HepG2 (cell line): ENCODE measurements around the gene NTMT1. TPM values are rescaled to one million over a fixed set of nuclear protein-coding genes. Genes with fewer than 3 reads are reported as not detected.

Source experiments
- BCL6 ChIP-seq: IDR thresholded peaks from 2 replicates; pipeline ENCODE4 v1.6.1; 2016; ENCODE audit warnings: missing genetic modification reagents, missing compliant biosample characterization
- GFI1 ChIP-seq: sonication (generic); formaldehyde crosslinking; IDR thresholded peaks from 2 replicates; pipeline ENCODE4 v1.5.0; 2020; ENCODE audit warnings: missing genetic modification reagents, mild to moderate bottlenecking, borderline replicate concordance
- NFKBIZ ChIP-seq: IDR thresholded peaks from 2 replicates; pipeline ENCODE4 v1.6.1; 2018; ENCODE audit warnings: missing genetic modification reagents, missing compliant biosample characterization
- NR2F6 ChIP-seq, 2 experiments: IDR thresholded peaks; 2 replicates each; pipeline ENCODE4 v1.6.1; 2016; ENCODE audit warnings: antibody characterized with exemption in 1 of 2, mild to moderate bottlenecking in 1 of 2
- POLR2A ChIP-seq, 2 experiments: IDR thresholded peaks; 2 replicates each; pipeline ENCODE4 v1.6.1; 2011; ENCODE audit warnings: low read depth in 2 of 2, low read length in 2 of 2, mild to moderate bottlenecking in 1 of 2, moderate library complexity in 1 of 2; ENCODE audit not compliant: insufficient read depth in 1 of 2
- SOX6 ChIP-seq, 2 experiments: fragments of 450-650 bp in 1 of 2; sonication (generic) in 1 of 2; formaldehyde crosslinking in 1 of 2; IDR thresholded peaks; 2 replicates each; pipeline versions ENCODE4 v1.4.0 to v1.6.1; 2017 to 2020; ENCODE audit warnings: antibody characterized with exemption in 1 of 2, mild to moderate bottlenecking in 1 of 2, missing genetic modification reagents in 1 of 2
- TOPORS ChIP-seq: sonication (generic); formaldehyde crosslinking; IDR thresholded peaks from 2 replicates; pipeline ENCODE4 v1.8.0; 2023; ENCODE audit warnings: mild to moderate bottlenecking, missing genetic modification reagents
- ZNF326 ChIP-seq: sonication (generic); formaldehyde crosslinking; IDR thresholded peaks from 2 replicates; pipeline ENCODE4 v1.4.0; 2020; ENCODE audit warnings: missing genetic modification reagents, borderline replicate concordance
- ZNF556 ChIP-seq: sonication (generic); formaldehyde crosslinking; IDR thresholded peaks from 2 replicates; pipeline ENCODE4 v1.4.0; 2020; ENCODE audit warnings: mild to moderate bottlenecking, missing genetic modification reagents, borderline replicate concordance
- ZNF605 ChIP-seq: sonication (generic); formaldehyde crosslinking; IDR thresholded peaks from 2 replicates; pipeline ENCODE4 v1.8.0; 2022; ENCODE audit warnings: mild to moderate bottlenecking, missing genetic modification reagents
- ZNF607 ChIP-seq: sonication (generic); formaldehyde crosslinking; IDR thresholded peaks from 2 replicates; pipeline ENCODE4 v1.5.1; 2020; ENCODE audit warnings: missing genetic modification reagents, mild to moderate bottlenecking, borderline replicate concordance
- ZNF703 ChIP-seq: sonication (generic); formaldehyde crosslinking; IDR thresholded peaks from 2 replicates; pipeline ENCODE4 v1.5.1; 2020; ENCODE audit warnings: missing genetic modification reagents, mild to moderate bottlenecking, moderate library complexity, borderline replicate concordance
- ZSCAN20 ChIP-seq: sonication (generic); formaldehyde crosslinking; IDR thresholded peaks from 2 replicates; pipeline ENCODE4 v1.4.0; 2020; ENCODE audit warnings: missing genetic modification reagents, mild to moderate bottlenecking, borderline replicate concordance
- polyA plus RNA-seq, 8 experiments: library from polyadenylated mRNA; depleted of rRNA in 3 of 8; stranded (reverse) in 7 of 8; unstranded in 1 of 8; fragments of >200 nt; fragmentation: Illumina TruSeq in 4 of 8; extraction: Trizol in 4 of 8; gene quantifications; 2 replicates each; pipeline versions ENCODE4 v1.2.1 to v1.2.3, GENCODE V29; 2011 to 2016; ENCODE audit warnings: low read depth in 4 of 8, missing spikeins in 1 of 8, mixed read lengths in 1 of 8; ENCODE audit not compliant: insufficient read depth in 1 of 8
- total RNA-seq, 5 experiments: library from RNA; depleted of rRNA; stranded (reverse); fragments of >200 nt; fragmentation: Illumina TruSeq; extraction: Trizol; gene quantifications; 2 replicates each; pipeline ENCODE4 v1.2.3, GENCODE V29; 2016; ENCODE audit warnings: low read depth in 1 of 5
- TF ChIP-seq, protein P1 (sequence below): sonication (generic); formaldehyde crosslinking; IDR thresholded peaks from 2 replicates; pipeline ENCODE4 v1.5.1; 2020; ENCODE audit warnings: mild to moderate bottlenecking, missing genetic modification reagents, borderline replicate concordance
- TF ChIP-seq, protein P2 (sequence below): IDR thresholded peaks from 2 replicates; pipeline ENCODE4 v1.4.0; 2020; ENCODE audit warnings: mild to moderate bottlenecking, missing genetic modification reagents
- TF ChIP-seq, protein P3 (sequence below): IDR thresholded peaks from 2 replicates; pipeline ENCODE4 v1.6.1; 2016; ENCODE audit warnings: low read depth

Gene NTMT1
- total and polyA plus RNA-seq, 2 of the 13 experiments (the other 11 are each of a cell fraction or from before 2014, with no cell fraction given) = 49.1 to 53.8 TPM

DNA sequence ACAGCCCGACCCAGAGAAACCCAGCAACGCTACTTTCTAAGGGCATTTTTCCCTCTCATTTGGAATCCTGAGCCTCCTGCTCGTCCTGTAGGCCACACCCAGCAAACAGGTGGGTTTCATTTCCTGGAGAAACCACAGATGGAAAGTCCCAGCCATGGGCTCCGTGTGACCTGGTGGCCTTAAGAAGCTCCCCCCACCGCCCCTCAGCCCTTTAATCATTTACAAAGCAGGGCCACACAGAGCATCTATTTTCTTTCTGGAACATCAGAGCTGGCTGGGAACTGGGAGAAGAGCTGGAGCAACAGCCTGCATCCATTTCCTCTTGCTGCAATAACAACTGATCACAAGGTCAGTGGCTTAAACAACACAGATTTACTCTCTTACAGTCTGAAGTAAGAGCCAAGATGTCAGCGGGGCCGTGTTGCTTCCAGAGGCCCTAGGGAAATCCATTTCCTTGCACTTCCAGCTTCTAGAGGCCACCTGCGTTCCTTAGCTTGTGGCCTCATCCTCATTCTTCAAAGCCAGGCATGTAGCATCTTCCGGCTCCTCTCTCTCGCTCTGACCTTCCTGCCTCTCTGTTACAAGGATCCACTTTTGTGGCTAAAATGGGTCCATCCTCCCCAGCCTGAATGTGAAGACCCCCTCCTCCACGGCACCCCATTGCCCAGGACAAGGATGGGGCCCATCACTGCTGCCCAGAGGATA is 45.6 kb upstream of the NTMT1 start (continued):
- TF ChIP-seq, protein P1, sequence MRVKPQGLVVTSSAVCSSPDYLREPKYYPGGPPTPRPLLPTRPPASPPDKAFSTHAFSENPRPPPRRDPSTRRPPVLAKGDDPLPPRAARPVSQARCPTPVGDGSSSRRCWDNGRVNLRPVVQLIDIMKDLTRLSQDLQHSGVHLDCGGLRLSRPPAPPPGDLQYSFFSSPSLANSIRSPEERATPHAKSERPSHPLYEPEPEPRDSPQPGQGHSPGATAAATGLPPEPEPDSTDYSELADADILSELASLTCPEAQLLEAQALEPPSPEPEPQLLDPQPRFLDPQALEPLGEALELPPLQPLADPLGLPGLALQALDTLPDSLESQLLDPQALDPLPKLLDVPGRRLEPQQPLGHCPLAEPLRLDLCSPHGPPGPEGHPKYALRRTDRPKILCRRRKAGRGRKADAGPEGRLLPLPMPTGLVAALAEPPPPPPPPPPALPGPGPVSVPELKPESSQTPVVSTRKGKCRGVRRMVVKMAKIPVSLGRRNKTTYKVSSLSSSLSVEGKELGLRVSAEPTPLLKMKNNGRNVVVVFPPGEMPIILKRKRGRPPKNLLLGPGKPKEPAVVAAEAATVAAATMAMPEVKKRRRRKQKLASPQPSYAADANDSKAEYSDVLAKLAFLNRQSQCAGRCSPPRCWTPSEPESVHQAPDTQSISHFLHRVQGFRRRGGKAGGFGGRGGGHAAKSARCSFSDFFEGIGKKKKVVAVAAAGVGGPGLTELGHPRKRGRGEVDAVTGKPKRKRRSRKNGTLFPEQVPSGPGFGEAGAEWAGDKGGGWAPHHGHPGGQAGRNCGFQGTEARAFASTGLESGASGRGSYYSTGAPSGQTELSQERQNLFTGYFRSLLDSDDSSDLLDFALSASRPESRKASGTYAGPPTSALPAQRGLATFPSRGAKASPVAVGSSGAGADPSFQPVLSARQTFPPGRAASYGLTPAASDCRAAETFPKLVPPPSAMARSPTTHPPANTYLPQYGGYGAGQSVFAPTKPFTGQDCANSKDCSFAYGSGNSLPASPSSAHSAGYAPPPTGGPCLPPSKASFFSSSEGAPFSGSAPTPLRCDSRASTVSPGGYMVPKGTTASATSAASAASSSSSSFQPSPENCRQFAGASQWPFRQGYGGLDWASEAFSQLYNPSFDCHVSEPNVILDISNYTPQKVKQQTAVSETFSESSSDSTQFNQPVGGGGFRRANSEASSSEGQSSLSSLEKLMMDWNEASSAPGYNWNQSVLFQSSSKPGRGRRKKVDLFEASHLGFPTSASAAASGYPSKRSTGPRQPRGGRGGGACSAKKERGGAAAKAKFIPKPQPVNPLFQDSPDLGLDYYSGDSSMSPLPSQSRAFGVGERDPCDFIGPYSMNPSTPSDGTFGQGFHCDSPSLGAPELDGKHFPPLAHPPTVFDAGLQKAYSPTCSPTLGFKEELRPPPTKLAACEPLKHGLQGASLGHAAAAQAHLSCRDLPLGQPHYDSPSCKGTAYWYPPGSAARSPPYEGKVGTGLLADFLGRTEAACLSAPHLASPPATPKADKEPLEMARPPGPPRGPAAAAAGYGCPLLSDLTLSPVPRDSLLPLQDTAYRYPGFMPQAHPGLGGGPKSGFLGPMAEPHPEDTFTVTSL (CRISPR knock-in tag) = peak; percentile 31; the same call in 1 of the 2 replicates
- peak; percentile 73; the same call in 1 of the 2 replicates for TF ChIP-seq NR2F6 (IDR thresholded peaks at IDR 0.05)
- TF ChIP-seq NR2F6 (CRISPR knock-in tag; IDR thresholded peaks at IDR 0.05) = peak; percentile 76; the same call in 1 of the 2 replicates
- TF ChIP-seq ZNF607 (CRISPR knock-in tag) = peak; percentile 20; the same call in 1 of the 2 replicates
- no peak for TF ChIP-seq ZNF326 (CRISPR knock-in tag)
- TF ChIP-seq, protein P2, sequence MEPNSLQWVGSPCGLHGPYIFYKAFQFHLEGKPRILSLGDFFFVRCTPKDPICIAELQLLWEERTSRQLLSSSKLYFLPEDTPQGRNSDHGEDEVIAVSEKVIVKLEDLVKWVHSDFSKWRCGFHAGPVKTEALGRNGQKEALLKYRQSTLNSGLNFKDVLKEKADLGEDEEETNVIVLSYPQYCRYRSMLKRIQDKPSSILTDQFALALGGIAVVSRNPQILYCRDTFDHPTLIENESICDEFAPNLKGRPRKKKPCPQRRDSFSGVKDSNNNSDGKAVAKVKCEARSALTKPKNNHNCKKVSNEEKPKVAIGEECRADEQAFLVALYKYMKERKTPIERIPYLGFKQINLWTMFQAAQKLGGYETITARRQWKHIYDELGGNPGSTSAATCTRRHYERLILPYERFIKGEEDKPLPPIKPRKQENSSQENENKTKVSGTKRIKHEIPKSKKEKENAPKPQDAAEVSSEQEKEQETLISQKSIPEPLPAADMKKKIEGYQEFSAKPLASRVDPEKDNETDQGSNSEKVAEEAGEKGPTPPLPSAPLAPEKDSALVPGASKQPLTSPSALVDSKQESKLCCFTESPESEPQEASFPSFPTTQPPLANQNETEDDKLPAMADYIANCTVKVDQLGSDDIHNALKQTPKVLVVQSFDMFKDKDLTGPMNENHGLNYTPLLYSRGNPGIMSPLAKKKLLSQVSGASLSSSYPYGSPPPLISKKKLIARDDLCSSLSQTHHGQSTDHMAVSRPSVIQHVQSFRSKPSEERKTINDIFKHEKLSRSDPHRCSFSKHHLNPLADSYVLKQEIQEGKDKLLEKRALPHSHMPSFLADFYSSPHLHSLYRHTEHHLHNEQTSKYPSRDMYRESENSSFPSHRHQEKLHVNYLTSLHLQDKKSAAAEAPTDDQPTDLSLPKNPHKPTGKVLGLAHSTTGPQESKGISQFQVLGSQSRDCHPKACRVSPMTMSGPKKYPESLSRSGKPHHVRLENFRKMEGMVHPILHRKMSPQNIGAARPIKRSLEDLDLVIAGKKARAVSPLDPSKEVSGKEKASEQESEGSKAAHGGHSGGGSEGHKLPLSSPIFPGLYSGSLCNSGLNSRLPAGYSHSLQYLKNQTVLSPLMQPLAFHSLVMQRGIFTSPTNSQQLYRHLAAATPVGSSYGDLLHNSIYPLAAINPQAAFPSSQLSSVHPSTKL = peak; percentile 60
- TF ChIP-seq ZNF703 (CRISPR knock-in tag) = no peak
- no peak for TF ChIP-seq TOPORS (CRISPR knock-in tag)
- TF ChIP-seq POLR2A (IDR thresholded peaks at IDR 0.05; ENCODE audit: insufficient read depth in 1 of 2, low read depth in 2 of 2, low read length in 2 of 2) = peak in 1 of 2 experiments; percentile 55; a peak in 2 of 4 replicates
- TF ChIP-seq SOX6 (IDR thresholded peaks at IDR 0.05) = no peak
- TF ChIP-seq SOX6 (CRISPR knock-in tag; IDR thresholded peaks at IDR 0.05) = 0 out of 2 replicates have a peak, but pooled peaks have one; percentile 28
- TF ChIP-seq ZNF556 (CRISPR knock-in tag) = no peak
- 0 out of 2 replicates have a peak, but pooled peaks have one; percentile 7 for TF ChIP-seq BCL6 (CRISPR knock-in tag)
- TF ChIP-seq ZNF605 = peak; percentile 66; the same call in 1 of the 2 replicates
- TF ChIP-seq, protein P3, sequence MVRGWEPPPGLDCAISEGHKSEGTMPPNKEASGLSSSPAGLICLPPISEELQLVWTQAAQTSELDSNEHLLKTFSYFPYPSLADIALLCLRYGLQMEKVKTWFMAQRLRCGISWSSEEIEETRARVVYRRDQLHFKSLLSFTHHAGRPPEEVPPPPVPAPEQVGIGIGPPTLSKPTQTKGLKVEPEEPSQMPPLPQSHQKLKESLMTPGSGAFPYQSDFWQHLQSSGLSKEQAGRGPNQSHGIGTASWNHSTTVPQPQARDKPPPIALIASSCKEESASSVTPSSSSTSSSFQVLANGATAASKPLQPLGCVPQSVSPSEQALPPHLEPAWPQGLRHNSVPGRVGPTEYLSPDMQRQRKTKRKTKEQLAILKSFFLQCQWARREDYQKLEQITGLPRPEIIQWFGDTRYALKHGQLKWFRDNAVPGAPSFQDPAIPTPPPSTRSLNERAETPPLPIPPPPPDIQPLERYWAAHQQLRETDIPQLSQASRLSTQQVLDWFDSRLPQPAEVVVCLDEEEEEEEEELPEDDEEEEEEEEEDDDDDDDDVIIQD = no peak
- no peak for TF ChIP-seq ZSCAN20 (CRISPR knock-in tag)
- TF ChIP-seq NFKBIZ (CRISPR knock-in tag) = peak; percentile 40; the same call in 1 of the 2 replicates
- TF ChIP-seq GFI1 (CRISPR knock-in tag) = peak; percentile 87
